ENCODE results near the gene ZNF385D.
"Not testable (repeated sequence)": the region's sequence is repeated elsewhere in the genome, so short reads cannot be mapped to it uniquely, and the experiment has no call there.

Gene ZNF385D

DNA sequence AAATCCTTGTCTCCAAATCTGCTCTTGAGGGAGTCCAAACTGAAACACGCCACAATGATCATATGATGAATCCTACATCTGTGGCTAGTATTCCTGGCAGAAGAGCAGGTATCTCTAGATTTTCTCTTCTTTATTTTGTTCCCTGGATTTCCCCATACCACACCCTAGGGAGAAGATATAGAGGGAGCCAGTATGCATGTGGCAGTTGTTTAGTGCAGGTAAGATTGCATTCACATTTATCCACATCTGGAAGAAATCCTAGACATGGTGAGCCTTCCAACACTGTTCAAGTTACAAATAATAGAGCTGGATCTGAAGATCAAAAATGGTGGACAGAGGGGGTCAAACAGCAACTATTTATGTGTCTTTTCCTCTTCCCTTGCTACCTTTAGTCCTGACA, 316.7 kb downstream of the ZNF385D start:
- DNase-seq: no peak

DNA sequence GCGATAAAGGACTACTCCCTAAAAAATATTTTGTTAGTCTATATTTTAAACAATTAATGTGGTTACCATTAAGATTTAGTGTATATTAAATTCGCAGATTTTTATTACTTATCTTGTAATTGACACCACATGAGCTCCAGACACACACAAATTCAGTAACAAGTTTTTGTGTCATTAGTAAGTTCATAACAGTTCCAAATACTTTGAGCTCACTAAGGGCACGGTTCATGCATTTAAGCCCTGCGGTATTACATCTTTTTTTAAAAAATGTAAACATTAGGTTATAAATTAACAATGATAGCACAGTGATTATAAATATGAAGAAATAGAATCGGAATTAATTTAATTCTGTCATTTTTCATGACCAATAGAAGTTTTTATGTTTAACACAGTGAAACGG, 317.3 kb downstream of the ZNF385D start:
- DNase-seq: no peak

DNA sequence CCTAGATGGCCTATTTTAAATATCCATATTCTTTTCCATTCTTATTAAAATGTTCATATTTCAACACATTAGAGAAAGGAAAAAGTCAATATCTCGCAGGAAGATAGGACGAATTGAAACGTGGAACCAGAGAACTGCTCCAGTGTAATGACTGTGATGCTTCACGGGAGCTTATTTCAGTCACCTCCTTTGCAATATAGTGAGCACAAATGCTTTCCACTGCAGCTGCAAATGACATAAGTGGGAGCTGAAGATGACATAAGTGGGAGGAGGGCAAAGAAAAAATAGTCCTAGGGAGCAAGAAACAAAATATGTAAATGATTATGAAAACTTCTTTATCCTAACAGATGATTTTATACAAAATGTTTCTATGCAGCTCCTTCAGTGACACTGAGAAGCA, 324.1 kb downstream of the ZNF385D start:
- DNase-seq: no peak

DNA sequence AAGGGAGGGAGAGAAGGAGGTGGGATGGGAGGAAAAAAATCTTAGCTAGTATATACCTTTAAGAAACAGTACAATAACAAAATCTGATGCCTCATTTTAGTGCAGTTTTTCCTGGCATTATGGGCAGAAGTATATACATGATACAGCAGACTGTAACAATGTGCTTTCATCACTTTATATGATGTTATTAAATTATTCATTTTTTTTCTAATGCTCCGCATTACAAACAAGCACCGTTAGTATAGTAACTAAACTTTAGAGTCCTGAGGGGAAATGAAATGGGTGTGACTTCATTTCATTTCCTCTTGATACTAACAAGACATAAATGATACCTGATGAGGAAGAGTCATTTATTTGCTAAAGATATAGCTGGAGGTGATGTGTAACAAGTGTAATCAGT, 325.3 kb downstream of the ZNF385D start:
- DNase-seq: no peak

DNA sequence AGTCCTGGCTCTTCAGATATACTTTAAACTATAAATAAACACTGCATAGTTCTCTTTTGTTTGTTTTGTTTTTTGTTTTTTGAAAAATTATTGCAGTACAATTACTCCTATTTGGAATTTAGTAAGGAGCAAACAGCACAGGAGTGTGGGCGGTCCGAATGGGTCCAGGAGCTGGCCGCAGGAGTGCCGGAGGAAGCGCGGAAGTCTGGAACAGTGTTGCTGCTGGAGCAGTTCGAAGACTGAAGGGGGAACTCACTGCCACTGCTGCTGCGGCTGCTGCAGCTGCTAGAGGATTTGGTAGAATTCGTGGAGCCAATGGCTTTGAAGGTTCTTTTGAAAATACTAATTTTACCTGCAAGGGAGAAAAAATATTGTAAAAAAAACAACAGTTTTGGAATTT, 329.9 kb downstream of the ZNF385D start:
- no peak for DNase-seq

DNA sequence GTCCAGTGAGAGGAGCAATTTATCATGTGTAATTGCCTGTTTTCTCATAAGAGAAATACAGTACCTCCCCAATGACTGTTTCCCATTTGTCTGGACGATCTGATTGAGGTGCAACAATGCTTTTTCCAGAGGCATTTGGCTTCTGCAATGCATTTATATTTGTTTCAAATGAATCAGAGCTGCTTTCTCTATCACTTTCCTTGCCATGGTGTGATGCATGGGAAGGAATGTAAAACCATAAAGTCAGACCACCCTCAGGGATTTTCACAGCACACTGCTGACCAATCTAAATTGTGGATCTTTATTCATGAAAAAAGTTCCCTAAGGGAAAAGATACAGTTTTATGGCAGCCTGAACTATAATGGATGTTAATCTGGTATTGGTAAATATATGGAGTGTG, 333.0 kb downstream of the ZNF385D start:
- no peak for DNase-seq

DNA sequence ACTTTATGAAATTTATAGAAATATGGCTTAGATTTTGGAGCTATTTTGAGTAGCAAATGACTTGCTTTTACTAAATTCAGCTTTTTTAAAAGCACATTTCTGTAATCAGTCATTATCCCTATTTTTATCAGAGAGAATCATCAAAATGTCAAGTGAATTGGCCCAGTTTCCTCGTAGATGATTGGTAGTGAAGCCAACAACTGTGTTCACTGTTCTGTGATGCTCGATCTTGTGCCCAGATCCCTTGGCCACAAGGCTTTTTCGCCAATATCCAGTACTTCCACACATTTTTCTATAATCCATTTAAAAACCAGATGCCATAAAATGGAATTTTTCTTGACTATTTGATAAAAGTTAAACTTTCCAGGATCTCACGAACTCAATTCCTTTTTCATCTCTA, 336.5 kb downstream of the ZNF385D start:
- no peak for DNase-seq

DNA sequence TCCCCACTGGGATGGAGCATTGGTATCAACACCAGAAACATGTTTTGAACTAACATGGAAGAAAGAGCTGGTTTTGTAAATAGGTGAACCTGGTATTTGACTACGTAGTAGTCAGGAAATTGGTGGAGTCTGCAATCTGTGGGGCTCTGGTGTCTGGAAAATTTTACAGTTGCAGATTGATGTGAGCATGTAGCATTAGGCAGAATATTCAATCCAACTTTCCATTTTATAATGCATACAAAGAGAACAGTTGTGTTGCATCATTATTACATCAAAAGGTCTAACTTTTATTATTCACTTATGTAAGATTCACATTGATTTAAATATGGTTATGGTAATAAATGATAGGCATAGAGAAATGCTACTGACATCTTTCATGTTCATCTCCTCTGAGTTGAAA, 340.0 kb downstream of the ZNF385D start:
- DNase-seq: no peak

DNA sequence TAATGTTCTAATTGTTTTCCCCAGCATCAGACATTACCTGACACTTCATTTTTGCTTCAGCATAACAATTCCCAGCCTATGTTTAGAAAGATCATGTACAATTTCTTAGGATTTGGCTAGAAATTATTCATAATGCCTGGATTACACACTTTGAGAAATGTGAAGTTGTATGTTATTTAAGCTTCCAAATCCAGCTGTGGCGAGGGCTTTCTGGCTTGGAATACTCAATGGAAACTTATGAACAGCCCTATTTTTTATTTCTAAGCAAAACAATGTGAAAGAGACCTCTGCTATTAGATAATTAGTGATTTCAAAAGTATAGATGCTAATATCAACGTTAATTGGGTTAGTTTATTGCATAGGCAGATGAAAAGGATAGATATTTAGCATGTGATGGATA, 341.6 kb downstream of the ZNF385D start:
- DNase-seq: no peak

DNA sequence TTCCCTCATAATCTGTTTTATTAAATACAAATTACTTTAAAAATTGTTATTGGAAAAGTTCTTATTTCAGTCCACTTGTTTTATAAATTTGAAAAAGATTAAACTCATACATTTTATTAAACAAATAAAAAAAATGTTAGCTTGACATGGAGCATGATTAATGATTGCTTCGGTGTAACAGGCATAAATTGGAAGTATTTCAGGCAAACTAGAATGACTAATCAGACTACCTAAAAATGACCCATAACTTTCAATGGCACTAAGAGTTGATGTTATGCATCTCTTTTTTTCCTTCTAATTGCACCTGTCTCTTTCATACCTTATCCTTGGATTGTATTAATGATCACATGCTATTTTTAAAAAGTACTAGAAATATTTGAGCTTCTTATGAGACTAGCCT, 343.3 kb downstream of the ZNF385D start:
- no peak for DNase-seq

DNA sequence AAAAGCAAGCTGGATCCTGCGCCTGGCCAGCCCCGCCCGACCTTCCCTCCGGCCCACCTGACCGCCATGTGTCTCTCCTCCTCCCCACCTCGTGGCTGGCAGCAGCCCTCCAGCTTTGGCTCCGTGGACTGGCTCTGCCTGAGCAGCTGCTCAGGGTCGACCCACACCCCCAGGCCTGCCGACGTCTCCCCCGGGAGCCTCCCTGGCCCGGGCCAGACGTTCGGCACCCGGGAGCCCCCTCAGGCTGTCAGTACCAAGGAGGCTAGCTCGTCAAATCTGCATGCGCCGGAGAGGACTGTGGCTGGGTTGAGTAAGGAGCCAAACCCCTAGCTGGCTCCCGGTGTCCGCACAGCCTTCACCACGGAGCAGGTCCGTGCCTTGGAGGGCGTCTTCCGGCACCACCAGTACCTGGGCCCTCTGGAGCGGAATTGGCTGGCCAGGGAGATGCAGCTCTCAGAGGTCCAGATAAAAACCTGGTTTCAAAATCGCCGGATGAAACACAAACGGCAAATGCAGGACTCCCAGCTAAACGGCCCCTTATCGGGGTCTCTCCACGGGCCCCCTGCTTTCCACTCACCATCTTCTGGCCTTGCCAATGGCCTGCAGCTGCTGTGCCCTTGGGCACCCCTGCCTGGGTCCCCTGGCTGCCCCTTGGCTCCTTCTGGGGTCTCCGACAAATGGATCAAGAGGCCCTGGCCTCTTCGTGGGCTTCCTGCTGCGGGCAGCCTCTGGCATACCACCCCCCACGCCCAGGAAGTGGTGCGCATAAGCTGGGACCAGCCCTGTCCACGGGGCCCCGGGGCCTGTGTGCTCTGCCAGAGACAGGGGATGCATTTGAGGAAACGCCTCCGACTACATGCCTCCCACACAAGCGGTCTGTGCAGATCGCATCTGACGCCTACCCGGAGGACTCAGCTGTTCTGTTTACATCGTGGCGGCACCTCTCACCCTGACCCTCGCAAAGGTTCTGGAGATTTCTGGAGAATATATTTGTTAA, 345.0 kb downstream of the ZNF385D start:
- no peak for DNase-seq

DNA sequence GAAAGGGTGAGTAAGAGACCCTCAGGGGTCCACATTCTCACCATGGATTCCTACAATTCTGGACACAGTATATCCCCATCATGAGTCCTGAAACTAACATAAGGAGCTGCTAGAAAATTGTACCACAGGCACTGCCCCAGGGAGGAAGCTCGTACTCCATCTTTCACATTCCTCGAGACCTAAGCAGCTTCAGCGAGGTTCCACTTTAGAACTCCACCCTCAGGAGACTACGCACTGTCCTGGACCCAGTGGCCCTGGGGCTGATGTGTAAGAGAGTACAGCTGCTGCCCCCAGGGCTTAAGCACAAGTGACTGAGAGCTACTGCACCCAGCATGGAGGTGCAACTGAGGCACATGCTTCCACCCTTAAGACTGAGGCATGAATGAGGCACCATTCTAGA, 352.5 kb downstream of the ZNF385D start:
- no peak for DNase-seq

DNA sequence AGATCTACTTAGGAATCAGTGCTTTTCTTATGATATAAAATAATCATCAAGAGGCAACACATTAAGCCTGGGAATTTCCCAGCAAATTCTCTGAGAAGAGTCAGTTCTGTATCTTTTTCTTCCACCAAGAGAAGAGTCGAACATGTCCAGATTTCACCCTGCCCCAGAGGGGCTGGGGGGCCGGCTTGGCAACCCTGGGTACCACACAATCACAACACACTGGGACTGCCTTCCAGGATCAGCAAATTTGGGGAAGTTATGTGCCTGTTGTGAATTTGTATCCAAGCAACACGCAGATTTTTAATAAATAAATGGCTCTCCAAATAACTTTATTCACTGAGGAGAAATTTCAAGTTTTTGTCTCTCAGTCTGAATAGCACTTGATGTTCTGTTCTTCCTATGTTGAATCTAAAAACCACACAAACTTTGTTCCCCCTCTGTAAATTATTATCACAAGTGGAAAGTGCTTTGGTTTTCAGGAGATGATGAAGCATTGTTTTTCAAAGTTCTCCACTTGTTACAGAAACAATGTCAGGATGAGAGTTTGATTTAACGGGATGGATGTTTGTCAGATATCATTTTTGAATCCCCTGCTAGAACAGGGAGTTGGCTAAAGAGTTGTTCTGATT, 357.2 kb downstream of the ZNF385D start:
- DNase-seq: no peak

DNA sequence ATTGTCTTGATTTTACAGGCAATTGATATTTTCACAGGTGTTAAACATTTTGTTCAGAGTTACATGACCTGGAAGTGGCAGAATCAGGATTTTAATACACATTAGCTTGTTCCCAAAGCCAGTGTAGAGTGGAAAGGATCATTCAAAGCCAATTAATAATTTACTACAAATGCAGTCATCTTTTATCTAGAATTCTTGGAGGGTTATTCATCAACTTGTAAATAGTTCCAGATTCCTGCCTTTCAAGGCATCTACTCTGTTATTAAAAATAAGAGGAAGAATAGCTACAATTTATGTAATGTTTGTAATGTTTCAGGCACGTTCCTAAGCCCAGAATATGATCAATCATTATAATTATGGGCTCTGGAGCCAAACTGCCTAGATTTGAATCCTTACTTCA, 358.5 kb downstream of the ZNF385D start:
- DNase-seq: no peak

DNA sequence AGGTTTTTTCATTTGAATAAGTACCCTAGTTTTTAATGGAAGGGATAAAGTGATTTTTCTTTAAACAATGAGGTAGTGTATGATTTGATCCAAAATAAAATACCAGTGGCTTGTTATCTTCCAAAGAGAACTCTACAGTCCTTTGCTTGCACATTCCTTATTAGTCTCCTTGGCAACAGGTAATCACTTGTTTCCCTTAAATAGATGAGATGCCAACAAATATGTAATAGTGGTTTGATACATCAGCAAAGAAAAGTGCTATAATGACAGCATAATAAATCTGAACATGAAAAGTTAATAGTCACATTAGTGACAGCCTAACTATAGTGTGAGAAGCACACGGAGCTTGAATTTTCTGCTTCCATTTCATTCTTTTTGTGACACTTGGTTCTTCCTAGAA, 360.2 kb downstream of the ZNF385D start:
- DNase-seq: no peak

DNA sequence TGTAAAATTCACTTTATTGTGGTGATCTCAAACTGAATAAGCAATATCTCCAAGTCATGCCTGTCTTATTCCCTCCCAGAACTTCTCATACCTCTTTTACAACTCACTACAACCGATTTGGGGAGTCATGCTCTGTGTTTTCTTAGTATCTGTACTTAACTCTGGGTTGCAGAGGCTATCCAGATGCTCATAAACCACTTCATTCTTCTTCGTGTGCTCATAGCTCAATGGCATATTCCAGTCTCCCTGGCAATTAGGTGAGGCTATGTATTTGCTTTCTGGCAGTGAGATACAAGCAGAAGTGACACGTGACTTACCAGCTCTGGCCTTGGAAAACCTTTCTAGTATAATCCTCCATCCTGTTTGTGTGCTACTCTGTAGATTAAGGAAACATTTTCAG, 360.9 kb downstream of the ZNF385D start:
- no peak for DNase-seq

DNA sequence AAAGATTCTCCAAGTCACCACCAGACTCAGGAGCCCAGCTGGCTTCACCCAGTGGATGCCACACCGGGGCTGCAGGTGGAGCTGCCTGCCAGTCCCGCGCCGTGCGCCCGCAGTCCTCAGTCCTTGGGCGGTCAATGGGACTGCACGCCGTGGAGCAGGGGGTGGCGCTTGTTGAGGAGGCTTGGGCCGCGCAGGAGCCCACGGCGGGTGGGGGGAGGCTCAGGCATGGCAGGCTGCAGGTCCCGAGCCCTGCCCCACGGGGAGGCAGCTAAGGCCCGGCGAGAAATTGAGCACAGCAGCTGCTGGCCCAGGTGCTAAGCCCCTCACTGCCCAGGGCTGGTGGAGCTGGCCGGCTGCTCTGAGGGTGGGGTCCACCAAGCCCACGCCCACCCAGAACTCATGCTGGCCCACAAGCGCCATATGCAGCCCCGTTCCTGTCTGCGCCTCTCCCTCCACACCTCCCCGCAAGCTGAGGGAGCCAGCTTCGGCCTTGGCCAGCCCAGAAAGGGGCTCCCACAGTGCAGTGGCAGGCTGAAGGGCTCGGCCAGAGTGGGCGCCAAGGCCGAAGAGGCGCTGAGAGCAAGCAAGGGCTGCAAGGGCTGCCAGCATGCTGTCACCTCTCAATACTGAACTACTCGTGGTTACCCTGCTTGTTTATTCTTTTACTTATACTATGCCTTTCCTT, 363.7 kb downstream of the ZNF385D start:
- DNase-seq: not testable (repeated sequence)

DNA sequence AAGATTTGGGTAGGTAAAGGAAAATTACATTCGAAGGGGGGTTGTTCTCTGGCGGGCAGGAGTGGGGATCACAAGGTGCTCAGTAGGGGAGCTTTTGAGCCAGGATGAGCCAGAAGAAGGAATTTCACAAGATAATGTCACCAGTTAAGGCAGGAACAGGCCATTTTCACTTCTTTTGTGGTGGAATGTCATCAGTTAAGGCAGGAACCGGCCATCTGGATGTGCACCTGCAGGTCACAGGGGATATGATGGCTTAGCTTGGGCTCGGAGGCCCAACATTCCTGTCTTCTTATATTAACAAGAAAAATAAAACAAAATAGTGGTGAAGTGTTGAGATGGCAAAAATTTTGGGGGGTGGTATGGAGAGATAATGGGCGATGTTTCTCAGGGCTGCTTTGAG, 373.0 kb downstream of the ZNF385D start:
- not testable (repeated sequence) for DNase-seq

DNA sequence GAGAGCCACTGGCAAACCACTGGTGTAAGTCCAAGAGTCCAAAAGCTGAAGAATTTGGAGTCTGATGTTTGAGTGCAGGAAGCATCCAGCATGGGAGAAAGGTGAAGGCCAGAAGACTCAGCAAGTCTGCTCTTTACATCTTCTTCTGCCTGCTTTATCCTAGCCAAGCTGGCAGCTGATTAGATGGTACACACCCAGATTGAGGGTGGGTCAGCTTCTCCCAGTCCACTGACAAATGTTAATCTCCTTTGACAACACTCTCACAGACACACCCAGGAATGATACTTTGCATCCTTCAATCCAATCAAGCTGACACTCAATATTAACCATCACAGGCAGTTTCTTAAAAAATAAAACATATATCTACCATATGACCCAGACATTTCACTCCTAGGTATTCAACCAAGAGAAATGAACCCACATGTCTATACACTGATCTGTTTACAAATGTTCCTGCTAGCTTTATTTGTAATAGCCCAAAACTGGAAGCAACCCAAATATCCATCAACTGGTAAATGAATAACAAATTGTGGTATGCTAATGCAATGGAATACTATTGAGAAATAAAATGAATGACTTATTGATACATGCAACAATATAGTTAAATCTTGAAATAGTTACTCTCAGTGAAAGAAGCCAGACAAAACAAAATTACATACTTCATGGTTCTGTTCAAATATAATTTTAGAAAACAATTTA, 373.8 kb downstream of the ZNF385D start:
- DNase-seq: no peak

DNA sequence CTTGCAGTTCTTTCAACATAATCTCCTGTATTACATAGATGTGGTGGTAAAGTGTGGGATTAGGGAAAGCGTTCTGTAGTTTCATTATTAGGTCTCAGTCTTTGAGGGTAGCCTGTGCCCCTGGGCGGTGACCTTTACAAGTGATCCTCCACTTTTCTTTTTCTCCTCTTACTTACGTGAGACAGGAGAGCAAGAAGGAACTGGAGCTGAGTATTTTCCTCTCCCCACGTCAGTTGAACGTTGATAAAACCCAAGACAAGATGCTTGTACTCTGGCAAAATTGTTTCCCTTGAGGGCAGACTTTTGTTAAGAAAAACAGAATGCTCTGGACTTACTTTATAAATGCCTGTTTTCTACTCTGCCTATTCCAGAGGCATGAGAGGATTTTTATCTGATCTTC, 378.7 kb downstream of the ZNF385D start:
- no peak for DNase-seq

Measured in stimulated activated CD8-positive, alpha-beta memory T cell treated with anti-CD3 and anti-CD28 coated beads, Interleukin-4, amount 100 ng/mL, for 48 hours (primary cell).